Stimulated activated CD8-positive, alpha-beta memory T cell treated with anti-CD3 and anti-CD28 coated beads, Interleukin-7, amount 100 ng/mL, for 1 hour (primary cell): ENCODE measurements around the gene STON1.
"Not testable (repeated sequence)": the region's sequence is repeated elsewhere in the genome, so short reads cannot be mapped to it uniquely, and the experiment has no call there.

Experiments
- DNase-seq, 2 donors: peaks; one replicate each; pipeline ENCODE4 v3.0.0-alpha.2; 2020; ENCODE audit warnings: low read depth in 2 of 2

Gene STON1

DNA sequence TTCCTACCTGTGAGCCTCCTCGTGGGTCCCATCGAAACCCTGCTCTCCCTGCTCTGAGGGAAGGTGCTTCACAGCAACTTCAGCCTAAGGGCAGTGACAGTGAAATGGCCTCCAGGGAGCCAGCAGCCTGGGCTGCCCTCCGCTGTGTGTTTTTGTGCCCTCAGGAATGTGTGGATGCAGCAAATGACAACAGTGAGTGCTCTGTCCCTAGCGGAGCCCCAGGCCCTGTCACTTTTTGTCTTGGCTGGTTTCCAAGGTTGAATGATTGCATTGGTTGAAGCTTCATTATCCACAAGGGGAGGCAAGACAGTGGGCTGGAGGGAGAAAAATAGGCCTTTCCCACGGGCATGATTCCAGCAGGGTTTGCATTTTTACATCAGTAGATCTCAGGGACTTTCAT is 42.9 kb downstream of the STON1 start:
- no peak for DNase-seq

GRCh38 chr2:48574353-48575287 is 44.7 kb downstream of the STON1 start:
- no peak for DNase-seq

- DNase-seq: no peak
Observed at GRCh38 chr2:48578313-48578712, 48.4 kb downstream of the STON1 start.

DNA sequence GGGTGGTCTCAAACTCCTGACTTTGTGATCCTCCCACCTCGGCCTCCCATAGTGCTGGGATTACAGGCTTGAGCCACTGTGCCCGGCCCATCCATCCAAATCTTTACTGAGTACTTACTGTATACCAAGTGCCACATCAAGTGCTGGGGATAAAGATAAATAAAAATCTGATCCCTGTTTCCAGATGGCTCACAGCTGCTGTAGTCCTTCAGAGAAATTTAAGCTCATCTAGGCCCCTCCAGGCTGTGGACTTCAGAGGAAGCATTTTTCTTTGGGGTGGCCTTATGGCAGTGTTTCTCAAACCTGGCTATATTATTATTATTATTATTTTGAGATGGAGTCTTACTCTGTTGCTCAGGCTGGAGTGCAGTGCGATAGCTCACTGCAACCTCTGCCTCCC is 54.0 kb downstream of the STON1 start:
- DNase-seq: no peak

DNA sequence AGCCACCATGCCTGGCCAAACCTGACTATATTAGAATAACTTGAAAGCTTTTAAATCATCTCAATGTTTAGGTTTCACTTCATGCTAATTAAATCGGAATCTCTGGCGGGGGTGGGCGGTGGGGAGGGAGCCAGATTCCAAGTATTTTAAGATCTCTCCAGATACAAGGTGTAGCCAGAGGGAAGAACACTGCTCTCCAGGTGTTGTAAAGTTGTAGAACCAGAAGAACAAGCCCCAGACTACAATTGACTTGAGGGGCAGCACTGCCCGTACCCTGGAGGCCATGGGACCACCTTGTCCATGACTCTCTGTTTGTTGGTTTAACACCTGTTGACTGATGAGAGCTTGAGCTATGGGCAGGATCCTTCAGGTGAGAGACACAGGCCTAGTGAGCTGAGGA is 54.6 kb downstream of the STON1 start:
- DNase-seq: no peak

- no peak for DNase-seq
Observed at GRCh38 chr2:48586433-48586832, 56.5 kb downstream of the STON1 start.

DNA sequence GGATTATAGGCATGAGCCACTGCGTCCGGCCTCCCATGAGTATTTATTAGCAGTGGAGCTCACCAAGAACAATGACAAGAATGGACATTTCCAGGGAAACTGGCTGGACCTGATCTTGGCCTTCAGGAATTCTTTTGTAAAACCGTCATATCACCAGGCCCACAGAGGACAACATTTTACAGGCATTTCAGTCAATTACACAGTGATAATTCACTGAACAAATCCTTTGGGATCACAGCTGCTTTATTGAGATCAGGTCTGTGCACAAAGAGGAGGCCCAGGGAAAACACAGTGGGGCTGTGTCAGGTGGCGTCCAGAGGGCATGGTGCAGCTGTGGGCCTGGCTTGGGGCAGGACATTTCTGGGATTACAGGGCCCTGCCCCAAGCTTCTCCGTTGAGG is 57.6 kb downstream of the STON1 start:
- DNase-seq: no peak

DNA sequence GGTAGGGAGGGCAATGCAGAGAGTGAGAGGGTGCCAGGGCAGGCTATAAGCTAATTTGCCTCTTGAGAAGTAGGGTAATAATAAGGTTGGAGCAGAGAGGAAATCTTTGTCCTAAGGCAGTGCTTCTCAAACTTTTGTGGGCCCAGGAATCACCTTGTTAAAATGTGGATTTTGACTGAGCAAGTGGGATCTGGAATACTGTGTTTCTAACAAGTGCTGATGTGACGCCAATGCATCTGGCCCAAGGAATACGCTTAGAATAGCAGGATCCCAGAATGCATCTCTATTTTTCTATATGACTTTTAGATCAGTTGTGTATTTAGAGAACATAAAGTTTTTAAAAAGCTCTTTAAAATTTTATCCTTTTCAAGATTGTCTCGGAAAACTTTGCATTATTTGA is 58.0 kb downstream of the STON1 start:
- DNase-seq: no peak

DNA sequence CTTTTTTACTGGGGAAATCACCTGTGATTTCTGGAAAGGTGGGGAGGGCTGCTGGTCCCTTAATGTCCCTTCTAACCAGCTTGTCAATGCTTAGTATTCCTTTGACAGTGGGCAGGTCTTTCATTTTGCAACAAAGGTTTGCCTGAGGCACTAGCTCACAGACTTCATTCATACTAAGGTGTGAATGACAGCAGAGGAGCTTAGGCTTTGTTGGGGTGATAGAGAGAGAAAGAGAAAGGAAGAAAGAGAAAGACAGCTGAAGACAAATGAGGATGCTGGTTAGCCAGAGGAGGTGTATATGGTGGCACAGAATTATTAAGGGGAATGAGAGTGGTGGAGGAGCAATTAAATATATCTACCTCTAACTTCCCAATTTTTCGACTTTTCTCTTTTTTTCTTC is 58.8 kb downstream of the STON1 start:
- no peak for DNase-seq

DNA sequence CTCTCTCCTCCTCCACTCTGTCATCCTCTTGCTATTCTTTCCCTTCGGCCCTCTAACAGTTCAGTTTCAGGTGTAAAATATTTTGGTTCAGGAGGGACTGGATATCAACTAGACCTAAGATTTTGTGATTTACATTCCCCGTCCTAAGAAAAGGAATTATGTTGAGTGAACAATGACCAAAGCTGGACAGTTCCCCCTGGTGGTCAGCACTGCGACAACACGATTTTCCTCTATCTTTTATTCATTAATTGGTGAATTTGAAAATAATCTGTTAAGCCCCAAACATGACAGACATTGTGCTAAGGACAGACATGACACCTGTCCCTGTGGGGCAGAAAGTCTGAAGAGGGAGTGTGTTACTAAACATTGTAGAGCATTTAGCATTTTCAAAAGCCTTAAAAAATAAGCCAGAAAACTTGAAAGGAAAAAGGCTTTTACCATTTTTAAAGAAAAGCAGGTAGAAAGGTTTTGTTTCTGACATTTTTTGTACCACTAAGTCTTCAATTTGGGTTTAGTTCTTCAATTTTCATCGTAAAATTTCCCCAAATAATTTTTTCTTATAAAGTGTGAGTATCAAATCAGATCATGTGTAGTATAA is 59.3 kb downstream of the STON1 start:
- DNase-seq: no peak

GRCh38 chr2:48590017-48590416 is 60.1 kb downstream of the STON1 start:
- no peak for DNase-seq

DNA sequence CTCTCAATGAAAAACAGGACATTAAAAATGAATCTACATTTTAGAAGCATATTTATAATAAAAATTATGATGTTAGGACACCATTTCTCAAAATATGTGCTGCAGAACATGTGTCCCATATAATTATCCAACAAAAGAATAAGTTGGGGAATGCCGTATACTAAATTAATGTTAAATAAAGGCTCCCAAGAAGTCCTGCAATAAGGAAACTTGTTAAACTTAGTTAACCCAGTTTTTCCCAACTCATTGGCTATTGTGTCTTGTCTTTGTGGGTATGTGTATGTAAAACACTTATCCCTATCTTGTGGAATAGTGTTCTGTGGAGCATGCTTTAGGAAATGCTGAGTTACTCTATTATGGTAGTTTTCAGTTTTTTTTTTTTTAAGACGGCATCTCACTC is 62.1 kb downstream of the STON1 start:
- no peak for DNase-seq

- DNase-seq: not testable (repeated sequence)
Observed at GRCh38 chr2:48596751-48597150, 66.8 kb downstream of the STON1 start.

GRCh38 chr2:48597492-48597891 is 67.5 kb downstream of the STON1 start:
- no peak for DNase-seq

- DNase-seq: no peak
Observed at GRCh38 chr2:48600204-48600813, 70.4 kb downstream of the STON1 start.

DNA sequence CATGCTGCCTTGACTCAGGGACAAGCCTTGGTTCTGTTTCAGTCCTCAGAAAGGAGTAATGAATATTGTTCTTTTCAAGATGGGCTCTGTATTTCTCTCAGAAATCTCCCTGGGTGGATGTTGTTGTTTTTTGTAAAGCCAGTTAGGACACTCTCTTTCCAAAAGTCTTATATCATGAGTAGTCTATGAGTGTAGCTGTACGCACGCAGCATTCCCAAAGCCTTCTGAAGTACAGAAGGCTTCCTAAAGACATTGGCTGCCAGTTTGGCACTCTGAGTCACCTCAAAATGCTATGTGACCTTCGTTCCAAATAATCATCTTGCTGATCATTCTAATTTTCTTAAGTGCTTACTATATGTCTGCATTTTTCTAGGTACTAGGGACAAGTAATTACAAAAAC is 71.0 kb downstream of the STON1 start:
- no peak for DNase-seq

DNA sequence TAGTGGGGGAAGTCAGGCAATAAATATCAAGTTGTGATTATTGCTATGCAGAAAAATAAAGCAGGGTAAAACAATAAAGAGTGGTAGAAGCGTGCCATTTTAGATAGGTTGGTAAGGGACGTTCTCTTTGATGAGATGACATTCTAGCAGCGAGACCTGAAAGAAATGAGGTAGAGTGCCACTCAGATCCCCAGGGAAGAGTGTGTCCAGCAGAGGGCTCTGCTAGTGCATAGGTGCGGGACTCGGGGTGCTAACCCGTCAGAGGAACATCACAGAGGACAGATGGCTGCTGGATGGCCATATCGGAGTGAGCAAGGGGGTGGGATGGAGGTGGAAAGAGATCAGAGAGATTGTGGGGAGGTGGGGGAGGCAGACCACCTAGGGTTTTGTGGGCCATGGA is 71.4 kb downstream of the STON1 start:
- DNase-seq: no peak

GRCh38 chr2:48605482-48606175 is 75.7 kb downstream of the STON1 start:
- no peak for DNase-seq

GRCh38 chr2:48607307-48608014 is 77.5 kb downstream of the STON1 start:
- DNase-seq: no peak

DNA sequence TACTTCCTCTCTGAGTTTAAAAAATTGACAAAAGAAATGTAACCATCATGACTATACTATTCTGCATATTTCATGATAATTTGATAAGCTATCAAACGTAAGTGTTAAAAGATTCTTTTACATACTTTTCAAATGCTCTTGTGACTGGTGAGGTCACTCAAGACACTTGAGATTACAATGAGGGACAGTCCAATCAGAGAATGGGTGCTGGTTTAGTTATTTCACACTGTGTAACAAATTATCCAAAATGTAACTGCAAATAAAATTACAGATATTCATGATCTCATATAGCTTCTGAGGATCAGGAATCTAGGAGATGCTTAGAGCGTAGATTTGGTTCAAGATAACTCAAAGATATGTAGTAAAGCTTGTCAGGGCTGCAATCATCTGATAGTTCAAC is 83.3 kb downstream of the STON1 start:
- no peak for DNase-seq

GRCh38 chr2:48614581-48614980 is 84.6 kb downstream of the STON1 start:
- DNase-seq: not testable (repeated sequence)

DNA sequence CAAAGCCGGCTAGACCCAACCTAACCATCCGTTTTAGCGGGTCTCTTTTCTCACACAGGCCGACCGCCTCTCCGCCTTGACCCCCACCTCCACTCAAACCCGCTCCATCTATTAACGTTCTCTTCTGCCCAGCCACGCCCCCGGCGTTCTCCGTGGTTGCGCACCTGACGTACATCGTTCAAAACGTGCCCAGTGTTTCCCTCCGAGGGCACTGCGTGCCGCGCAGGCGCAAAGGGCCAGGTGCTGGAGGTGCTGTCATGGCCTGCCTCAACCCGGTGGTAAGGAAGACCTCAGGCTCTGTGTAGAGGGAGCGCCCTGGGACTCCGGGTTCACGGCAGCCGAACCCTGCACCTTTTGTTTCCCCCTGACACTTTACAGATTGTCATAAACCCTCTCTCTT is 87.7 kb downstream of the STON1 start, which contains the start of gene GTF2A1L:
TSS of gene GTF2A1L (plus strand) at position 239 of the 400 bp plus-strand sequence. CDS start at position 258, 19 bp downstream.
- DNase-seq: no peak
